Ovary (tissue), 9 donors: ENCODE data around the gene CPXM1. TPM values are rescaled to one million over a fixed set of nuclear protein-coding genes. Genes with fewer than 3 reads are reported as not detected.

Experiments used
- DNase-seq, 5 donors: peaks; one replicate each; pipeline ENCODE4 v3.0.0-alpha.2; 2019 to 2020
- H3K27ac ChIP-seq, 2 donors: fragments of 200-600 bp; one replicate each; pipeline versions ENCODE4 v1.5.1 to v1.8.0; 2019 to 2022
- H3K27me3 ChIP-seq: fragments of 200-600 bp; one replicate; pipeline ENCODE4 v1.8.0; 2022
- H3K36me3 ChIP-seq: fragments of 200-600 bp; sonication (generic); one replicate; pipeline ENCODE4 v1.5.1; 2019
- H3K4me1 ChIP-seq: one replicate; pipeline ENCODE4 v1.8.1; 2013; ENCODE audit warnings: mild to moderate bottlenecking, moderate library complexity; ENCODE audit not compliant: insufficient read depth
- H3K4me3 ChIP-seq: fragments of 200-600 bp; sonication (generic); one replicate; pipeline ENCODE4 v1.5.1; 2017
- H3K9me3 ChIP-seq, 2 donors: fragments of 200-600 bp in 1 of 2; sonication (generic) in 1 of 2; one replicate each; pipeline versions ENCODE4 v1.5.1 to v1.8.1; 2013 to 2019; ENCODE audit warnings: mild to moderate bottlenecking in 1 of 2, moderate library complexity in 1 of 2
- CTCF ChIP-seq, 3 donors: fragments of 450-650 bp in 2 of 3; fragments of 200-600 bp in 1 of 3; IDR thresholded peaks; one replicate each; pipeline versions ENCODE4 v1.5.1 to v1.8.0; 2016 to 2022; ENCODE audit warnings: antibody characterized with exemption in 3 of 3, mild to moderate bottlenecking in 1 of 3
- EP300 ChIP-seq: sonication (generic); formaldehyde crosslinking; IDR thresholded peaks from one replicate; pipeline ENCODE4 v1.6.1; 2017; ENCODE audit warnings: antibody characterized with exemption
- POLR2A ChIP-seq: fragments of 450-650 bp; IDR thresholded peaks from one replicate; pipeline ENCODE4 v1.6.1; 2017; ENCODE audit warnings: antibody characterized with exemption, mild to moderate bottlenecking, moderate library complexity
- WGBS, 3 donors: extraction: QIAGEN DNeasy Blood & Tissue Kit in 1 of 3; methylation state at CpG; one replicate each; pipeline versions ENCODE4 v1.1.5 to v1.1.7; 2013 to 2017; 5-methylcytosine and 5-hydroxymethylcytosine counted together
- intact Hi-C, 4 donors: fragments of 100-400 bp; cut with DNase I; formaldehyde crosslinking; loops; one replicate each; pipeline versions ENCODE4 v1.11.0 to v1.15.1; 2022 to 2023
- polyA plus RNA-seq, 2 donors: library from polyadenylated mRNA; stranded (reverse); fragments of 200-250 nt in 1 of 2; fragments of 350-450 nt in 1 of 2; fragmentation: Illumina TruSeq in 1 of 2; extraction: RNeasy Lipid Tissue Mini Kit (QIAGEN cat#74804) in 1 of 2; gene quantifications; one replicate each; pipeline ENCODE4 v1.2.3, GENCODE V29; 2013 to 2014
- total RNA-seq, 7 donors: library from RNA; depleted of rRNA in 2 of 7; stranded (reverse); fragments of >200 nt in 2 of 7; fragmentation: NEBNext Ultra II Directional in 3 of 7; extraction: Animal tissue kit (Norgen Biotek cat#: 25700) in 3 of 7; gene quantifications; one replicate each; pipeline versions ENCODE4 v1.1.0 to v1.2.4, GENCODE V29; 2016 to 2023
- donor health status: DM: no; HTN: no; CAD: no; lungs with moderate emphysema.
- donor health status: DM: no; HTN: no; CAD: no.
- donor health status: Bipolar disorder and iron deficiency.
- donor health status: DM: yes; HTN: yes; CAD: no.
- donor health status: DM: no; HTN: no; CAD: no.
- donor health status: DM: yes; HTN: yes; CAD: no.

CPXM1 gene
- total and polyA plus RNA-seq, 9 donors, result 0.86 to 50.9 (median 28.1) TPM

- DNase-seq, result no peak
- H3K27me3 ChIP-seq, result no peaks in the 10 kb centered on the region
- WGBS, 3 donors, result 83 to 93% (median 86%) methylated on average over 9 to 10 of the region's 10 CpGs
These were observed 41.3 kb downstream of the CPXM1 start for GRCh38 chr20:2759143-2759542.

GRCh38 chr20:2757969-2758368, 42.5 kb downstream of the CPXM1 start:
- WGBS, 3 donors, result 77 to 91% (median 89%) methylated on average over 5 of the region's 5 CpGs
- no peak for DNase-seq
- intact Hi-C loops, result loop anchor here in 2 of 4 donors (5.0 to 10.0 kb wide), 3 partner anchors 57 to 94 kb away; partner anchors contain the start of genes C20orf141 (in 1 of the 2), PCED1A (in 1 of the 2), TMEM239 (in 1 of the 2) and VPS16 (in 1 of the 2)

More at GRCh38 chr20:2759143-2759542, 41.3 kb downstream of the CPXM1 start:
- Histone ChIP-seq H3K4me1 (no peaks in the 10 kb centered on the region), H3K36me3 (no peaks in the 10 kb centered on the region), H3K27ac (no peak overlapping the region), H3K4me3 (no peak overlapping the region), H3K9me3 (no peaks in the 10 kb centered on the region)
- intact Hi-C loops, result loop anchor here in 2 of 4 donors (5.0 to 10.0 kb wide), 3 partner anchors 56 to 93 kb away; partner anchors contain the start of genes C20orf141 (in 1 of the 2), PCED1A (in 1 of the 2), TMEM239 (in 1 of the 2) and VPS16 (in 1 of the 2)
- no peak for TF ChIP-seq EP300

GRCh38 chr20:2757001-2757400, 43.4 kb downstream of the CPXM1 start:
- Histone ChIP-seq H3K4me3 (no peak overlapping the region), H3K27ac (no peak overlapping the region), H3K27me3 (no peaks in the 10 kb centered on the region), H3K9me3 (no peaks in the 10 kb centered on the region), H3K36me3 (no peaks in the 10 kb centered on the region), H3K4me1 (no peaks in the 10 kb centered on the region)
- intact Hi-C loops, result loop anchor here in 2 of 4 donors (5.0 to 10.0 kb wide), 3 partner anchors 58 to 95 kb away; partner anchors contain the start of genes C20orf141 (in 1 of the 2), PCED1A (in 1 of the 2), TMEM239 (in 1 of the 2) and VPS16 (in 1 of the 2)
- TF ChIP-seq EP300 (no peak), POLR2A (no peak), CTCF (IDR thresholded peaks at IDR 0.05) (no peak)
- WGBS, 3 donors, result 90 to 93% (median 92%) methylated on average over 5 of the region's 5 CpGs
- DNase-seq, result no peak

More at GRCh38 chr20:2757969-2758368, 42.5 kb downstream of the CPXM1 start:
- Histone ChIP-seq H3K4me1 (no peaks in the 10 kb centered on the region), H3K4me3 (no peak overlapping the region), H3K27ac (no peak overlapping the region), H3K36me3 (no peaks in the 10 kb centered on the region), H3K27me3 (no peaks in the 10 kb centered on the region), H3K9me3 (no peaks in the 10 kb centered on the region)
- TF ChIP-seq EP300 (no peak), POLR2A (no peak), CTCF (IDR thresholded peaks at IDR 0.05) (no peak)

- H3K27ac ChIP-seq, result no peak overlapping the region
- no peaks in the 10 kb centered on the region for H3K36me3 ChIP-seq
- WGBS, 3 donors, result 48 to 53% (median 53%) methylated on average over 5 of the region's 5 CpGs
- TF ChIP-seq CTCF (IDR thresholded peaks at IDR 0.05), result peak in 1 of 3 donors; percentile 54
- no peak for TF ChIP-seq POLR2A
- H3K27me3 ChIP-seq, result no peaks in the 10 kb centered on the region
- intact Hi-C loops, result loop anchor here in 2 of 4 donors (5.0 to 10.0 kb wide), 3 partner anchors 59 to 96 kb away; partner anchors contain the start of genes C20orf141 (in 1 of the 2), PCED1A (in 1 of the 2), TMEM239 (in 1 of the 2) and VPS16 (in 1 of the 2)
- H3K4me3 ChIP-seq, result no peak overlapping the region
- no peaks in the 10 kb centered on the region for H3K9me3 ChIP-seq
- peaks cover 2% of the 10 kb centered on the region for H3K4me1 ChIP-seq
- peak in 2 of 5 donors; percentile 45 to 55 for DNase-seq
These were observed 44.3 kb downstream of the CPXM1 start for GRCh38 chr20:2756056-2756611.
